Osteoblast (primary cell): ENCODE measurements around the gene CLSTN2. TPM values are rescaled to one million over a fixed set of nuclear protein-coding genes. Genes with fewer than 3 reads are reported as not detected.

Experiments
- DNase-seq: peaks from one replicate; pipeline ENCODE4 v3.0.0; 2011; ENCODE audit warnings: low spot score, mixed read lengths; ENCODE audit not compliant: insufficient read length; ENCODE audit errors: missing footprints
- H2AFZ ChIP-seq: 2 replicates; pipeline ENCODE4 v1.6.0; 2011; ENCODE audit warnings: mild to moderate bottlenecking, low read length
- H3K27ac ChIP-seq: 2 replicates; pipeline ENCODE4 v1.5.1; 2011; ENCODE audit warnings: mild to moderate bottlenecking, low read depth, low read length, moderate library complexity
- H3K27me3 ChIP-seq: 2 replicates; pipeline ENCODE4 v1.6.0; 2012; ENCODE audit warnings: mild to moderate bottlenecking, control low read depth, inconsistent platforms, low read length, moderate library complexity; ENCODE audit not compliant: insufficient read depth
- H3K36me3 ChIP-seq: 2 replicates; pipeline ENCODE4 v1.5.1; 2011; ENCODE audit warnings: mild to moderate bottlenecking, low read length, control low read depth, moderate library complexity; ENCODE audit not compliant: insufficient read depth
- H3K4me1 ChIP-seq: 2 replicates; pipeline ENCODE4 v1.5.1; 2011; ENCODE audit warnings: mild to moderate bottlenecking, low read length, control low read depth, moderate library complexity; ENCODE audit not compliant: insufficient read depth
- H3K4me2 ChIP-seq: 2 replicates; pipeline ENCODE4 v1.6.0; 2011; ENCODE audit warnings: mild to moderate bottlenecking, low read length; ENCODE audit not compliant: insufficient read depth
- H3K4me3 ChIP-seq: fragments of 200-600 bp; sonication (generic); 3 replicates; pipeline ENCODE4 v1.5.1; 2012; ENCODE audit warnings: mild to moderate bottlenecking, low read length, inconsistent platforms; ENCODE audit not compliant: insufficient read depth
- H3K79me2 ChIP-seq: 2 replicates; pipeline ENCODE4 v1.6.0; 2012; ENCODE audit warnings: mild to moderate bottlenecking, low read length, control low read depth, inconsistent platforms; ENCODE audit not compliant: insufficient read depth
- H3K9me3 ChIP-seq: 2 replicates; pipeline ENCODE4 v1.5.1; 2011; ENCODE audit warnings: low read depth, low read length, control low read depth
- H4K20me1 ChIP-seq: 2 replicates; pipeline ENCODE4 v1.6.0; 2012; ENCODE audit warnings: mild to moderate bottlenecking, low read length, control low read depth; ENCODE audit not compliant: insufficient read depth
- total RNA-seq: library from RNA; depleted of rRNA; stranded (reverse); fragments of >200 nt; gene quantifications from 2 replicates; pipeline ENCODE4 v1.2.3, GENCODE V29; 2012
- TF ChIP-seq, protein P1 (sequence below): IDR thresholded peaks from 2 replicates; pipeline ENCODE4 v1.5.1; 2011; ENCODE audit warnings: mild to moderate bottlenecking, low read depth, low read length, moderate library complexity; ENCODE audit errors: extremely low read depth

Gene CLSTN2
- total RNA-seq, 1 donor: under 0.01 TPM

DNA sequence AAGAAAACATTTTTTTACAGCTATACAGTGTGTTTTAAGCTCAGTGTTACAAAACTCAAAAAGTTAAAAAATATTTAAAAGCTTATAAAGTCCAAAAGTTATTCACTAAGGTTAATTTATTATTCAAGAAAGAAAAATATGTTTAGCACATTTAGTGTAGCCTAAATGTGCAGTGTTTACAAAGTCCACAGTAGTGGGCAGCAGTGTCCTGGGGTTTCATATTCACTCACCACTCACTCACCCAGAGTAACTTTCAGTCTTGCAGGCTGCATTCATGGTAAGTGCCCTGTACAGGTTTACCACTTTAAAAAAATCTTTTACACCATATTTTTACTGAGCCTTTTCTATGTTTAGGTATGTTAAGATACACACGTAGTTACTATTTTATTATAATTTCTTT, 442.7 kb downstream of the CLSTN2 start:
- Histone ChIP-seq H3K27ac (no peak overlapping the region), H3K4me1 (no peaks in the 10 kb centered on the region), H4K20me1 (no peaks in the 10 kb centered on the region), H3K4me2 (no peak overlapping the region), H3K79me2 (no peaks in the 10 kb centered on the region), H3K36me3 (no peaks in the 10 kb centered on the region), H2AFZ (no peak overlapping the region), H3K9me3 (no peaks in the 10 kb centered on the region), H3K4me3 (no peak overlapping the region), H3K27me3 (no peaks in the 10 kb centered on the region)
- DNase-seq: no peak
- TF ChIP-seq, protein P1, sequence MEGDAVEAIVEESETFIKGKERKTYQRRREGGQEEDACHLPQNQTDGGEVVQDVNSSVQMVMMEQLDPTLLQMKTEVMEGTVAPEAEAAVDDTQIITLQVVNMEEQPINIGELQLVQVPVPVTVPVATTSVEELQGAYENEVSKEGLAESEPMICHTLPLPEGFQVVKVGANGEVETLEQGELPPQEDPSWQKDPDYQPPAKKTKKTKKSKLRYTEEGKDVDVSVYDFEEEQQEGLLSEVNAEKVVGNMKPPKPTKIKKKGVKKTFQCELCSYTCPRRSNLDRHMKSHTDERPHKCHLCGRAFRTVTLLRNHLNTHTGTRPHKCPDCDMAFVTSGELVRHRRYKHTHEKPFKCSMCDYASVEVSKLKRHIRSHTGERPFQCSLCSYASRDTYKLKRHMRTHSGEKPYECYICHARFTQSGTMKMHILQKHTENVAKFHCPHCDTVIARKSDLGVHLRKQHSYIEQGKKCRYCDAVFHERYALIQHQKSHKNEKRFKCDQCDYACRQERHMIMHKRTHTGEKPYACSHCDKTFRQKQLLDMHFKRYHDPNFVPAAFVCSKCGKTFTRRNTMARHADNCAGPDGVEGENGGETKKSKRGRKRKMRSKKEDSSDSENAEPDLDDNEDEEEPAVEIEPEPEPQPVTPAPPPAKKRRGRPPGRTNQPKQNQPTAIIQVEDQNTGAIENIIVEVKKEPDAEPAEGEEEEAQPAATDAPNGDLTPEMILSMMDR: peak; percentile 26

DNA sequence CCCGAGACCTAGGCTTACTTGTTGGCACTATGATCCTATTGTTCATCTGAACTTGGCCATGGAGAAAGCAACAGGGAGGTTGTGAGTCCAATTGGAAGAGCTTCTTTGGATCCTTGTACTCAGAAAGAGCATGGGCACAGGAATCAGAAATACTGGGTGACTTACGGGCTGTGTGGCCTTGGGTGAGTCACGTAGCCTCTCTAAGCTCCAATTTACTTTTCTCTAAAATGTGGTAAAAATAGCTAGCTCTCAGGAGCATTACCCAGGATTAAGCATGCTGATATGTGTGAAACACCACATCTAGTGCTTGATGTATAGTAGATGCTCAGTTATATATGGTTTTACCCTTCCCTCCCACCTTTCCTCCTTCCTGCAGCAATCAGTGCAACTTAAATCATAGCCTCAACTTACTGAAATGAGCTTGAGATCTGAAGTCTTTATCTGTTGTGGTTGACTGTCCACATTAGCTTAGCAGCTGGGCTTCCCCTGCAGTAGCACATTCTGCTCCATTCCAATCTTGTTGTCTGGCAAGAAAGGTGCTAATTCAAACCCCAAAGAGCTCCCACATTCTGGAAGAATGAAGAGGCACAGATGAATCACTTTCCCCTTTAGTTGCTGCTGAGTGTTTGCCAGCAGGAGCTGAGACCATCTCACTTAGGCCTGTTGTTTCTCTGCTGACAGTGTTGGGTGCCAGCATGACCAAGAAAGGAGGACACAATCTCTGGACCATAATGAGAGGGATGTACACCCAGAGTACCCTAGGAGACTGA, 443.8 kb downstream of the CLSTN2 start:
- TF ChIP-seq, protein P1: no peak
- no peak overlapping the region for H3K4me3 ChIP-seq
- no peaks in the 10 kb centered on the region for H3K9me3 ChIP-seq
- no peak overlapping the region for H3K27ac ChIP-seq
- DNase-seq: no peak
- no peaks in the 10 kb centered on the region for H3K79me2 ChIP-seq
- no peak overlapping the region for H3K4me2 ChIP-seq
- H3K4me1 ChIP-seq: no peaks in the 10 kb centered on the region
- H4K20me1 ChIP-seq: no peaks in the 10 kb centered on the region
- H3K36me3 ChIP-seq: no peaks in the 10 kb centered on the region
- no peak overlapping the region for H2AFZ ChIP-seq
- H3K27me3 ChIP-seq: no peaks in the 10 kb centered on the region

DNA sequence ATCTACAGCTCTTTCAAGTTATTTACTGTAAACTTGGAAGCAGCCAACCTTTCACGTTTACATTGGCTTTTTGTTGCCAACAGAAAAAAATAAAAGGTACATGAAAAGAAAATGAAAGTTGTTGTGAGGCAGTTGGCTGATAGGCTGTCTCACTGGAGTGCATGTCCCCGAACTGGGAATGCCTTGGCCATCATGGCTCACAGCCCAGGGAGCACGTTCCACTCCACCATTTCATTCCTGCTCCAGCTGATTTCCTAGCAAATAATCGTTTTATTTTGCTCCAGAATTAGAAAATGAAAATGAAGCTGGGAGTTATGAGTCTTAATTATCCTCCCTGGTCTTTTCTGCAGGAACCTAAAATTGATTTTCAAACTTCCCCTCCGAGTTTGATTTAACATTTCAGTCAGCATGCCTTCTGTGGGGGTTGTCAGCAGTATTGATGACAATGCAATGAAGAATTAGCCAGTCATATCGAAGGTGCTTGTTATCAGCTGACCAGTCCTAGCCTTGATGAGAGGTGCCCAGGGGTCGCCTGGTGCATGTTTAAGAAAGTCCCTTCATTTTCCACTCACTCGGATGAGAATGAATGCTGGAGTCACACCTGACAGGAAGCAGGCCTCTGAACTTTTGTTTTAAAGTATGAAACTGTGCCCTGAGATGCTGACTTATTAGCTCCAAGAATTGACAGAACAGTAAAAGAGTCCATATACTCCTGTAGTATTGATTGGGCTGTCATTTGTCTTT, 449.2 kb downstream of the CLSTN2 start:
- DNase-seq: no peak
- Histone ChIP-seq H3K79me2 (no peaks in the 10 kb centered on the region), H3K4me2 (no peak overlapping the region), H3K4me3 (no peak overlapping the region), H3K27ac (no peak overlapping the region), H3K9me3 (no peaks in the 10 kb centered on the region), H3K27me3 (no peaks in the 10 kb centered on the region), H3K36me3 (no peaks in the 10 kb centered on the region), H3K4me1 (no peaks in the 10 kb centered on the region), H4K20me1 (no peaks in the 10 kb centered on the region), H2AFZ (no peak overlapping the region)
- TF ChIP-seq, protein P1: no peak

DNA sequence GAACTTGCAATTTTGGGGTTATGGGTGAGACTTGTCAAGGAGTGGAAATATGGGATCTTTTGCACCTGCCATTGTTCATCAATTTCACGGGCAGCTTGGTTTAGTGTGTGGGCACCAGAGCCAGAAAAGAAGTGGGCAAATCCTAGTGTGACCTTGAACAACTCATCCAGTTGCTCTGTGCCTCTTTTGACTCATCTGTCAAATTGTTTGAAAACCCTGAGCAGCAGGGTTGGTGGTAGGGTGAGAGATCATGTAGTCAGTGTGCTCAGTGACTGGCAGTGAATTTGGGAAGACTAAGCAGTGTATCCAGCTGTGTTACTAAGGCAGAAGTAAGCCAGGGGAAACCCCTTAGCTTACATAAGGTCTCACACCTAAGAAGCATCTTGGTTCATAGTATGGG, 449.9 kb downstream of the CLSTN2 start:
- no peaks in the 10 kb centered on the region for H3K9me3 ChIP-seq
- TF ChIP-seq, protein P1: no peak
- no peaks in the 10 kb centered on the region for H3K27me3 ChIP-seq
- H3K4me1 ChIP-seq: no peaks in the 10 kb centered on the region
- H2AFZ ChIP-seq: no peak overlapping the region
- H4K20me1 ChIP-seq: no peaks in the 10 kb centered on the region
- no peak overlapping the region for H3K4me3 ChIP-seq
- H3K36me3 ChIP-seq: no peaks in the 10 kb centered on the region
- no peak overlapping the region for H3K4me2 ChIP-seq
- no peak overlapping the region for H3K27ac ChIP-seq
- DNase-seq: no peak
- H3K79me2 ChIP-seq: no peaks in the 10 kb centered on the region
